NCI-H1930 (cell line): Measurements from ENCODE around the gene HLCS.

ENCODE experiments used
- DNase-seq, 2 experiments: peaks; one replicate each; lab custom pipeline; 2025; lab: John Stamatoyannopoulos, UW

The HLCS gene

GRCh38 chr21:36883532-36884486 lies 82.7 kb downstream of the HLCS start:
- no peak for DNase-seq

DNA sequence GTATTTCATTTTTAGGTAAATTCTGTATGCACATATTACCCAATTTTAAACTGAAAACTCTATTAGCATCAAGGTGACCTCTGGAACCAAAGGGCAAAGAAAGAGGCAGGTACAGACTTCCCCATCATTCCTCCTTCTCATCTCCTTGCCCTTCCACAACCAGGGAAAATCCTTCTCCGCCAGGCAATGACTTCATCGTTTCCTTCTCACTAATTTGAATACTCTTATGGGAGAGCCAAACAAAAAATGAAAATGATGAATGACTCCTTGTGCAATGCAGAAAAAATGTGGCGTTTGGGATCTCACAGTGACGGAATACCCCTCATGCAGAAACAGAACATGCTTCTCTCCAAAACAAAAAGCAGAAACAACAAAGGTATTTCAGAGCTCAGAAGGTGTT lies 83.7 kb downstream of the HLCS start:
- no peak for DNase-seq

- DNase-seq: no peak
Observed at GRCh38 chr21:36881228-36881627, 85.2 kb downstream of the HLCS start.

DNA sequence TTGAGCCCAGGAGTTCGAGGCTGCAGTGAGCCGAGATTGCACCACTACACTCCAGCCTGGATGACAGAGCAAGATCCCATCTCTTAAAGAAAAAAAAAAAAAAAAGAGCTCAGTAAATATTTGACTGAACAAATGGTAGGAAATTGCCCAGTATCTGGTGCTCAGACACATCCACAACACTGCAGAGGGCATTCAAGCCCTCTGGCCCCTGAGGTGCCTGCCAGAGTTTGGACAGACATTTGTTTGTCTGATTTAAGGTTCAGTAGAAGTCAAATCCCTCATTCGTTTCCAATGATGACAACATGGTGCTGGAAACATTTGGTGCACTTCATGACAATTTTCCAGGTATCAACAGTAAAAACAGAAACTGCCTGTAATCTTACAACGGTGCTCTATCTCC lies 86.6 kb downstream of the HLCS start:
- DNase-seq: no peak

GRCh38 chr21:36877741-36878140 lies 88.7 kb downstream of the HLCS start:
- no peak for DNase-seq

- no peak for DNase-seq
Observed at GRCh38 chr21:36874665-36875064, 91.8 kb downstream of the HLCS start.

DNA sequence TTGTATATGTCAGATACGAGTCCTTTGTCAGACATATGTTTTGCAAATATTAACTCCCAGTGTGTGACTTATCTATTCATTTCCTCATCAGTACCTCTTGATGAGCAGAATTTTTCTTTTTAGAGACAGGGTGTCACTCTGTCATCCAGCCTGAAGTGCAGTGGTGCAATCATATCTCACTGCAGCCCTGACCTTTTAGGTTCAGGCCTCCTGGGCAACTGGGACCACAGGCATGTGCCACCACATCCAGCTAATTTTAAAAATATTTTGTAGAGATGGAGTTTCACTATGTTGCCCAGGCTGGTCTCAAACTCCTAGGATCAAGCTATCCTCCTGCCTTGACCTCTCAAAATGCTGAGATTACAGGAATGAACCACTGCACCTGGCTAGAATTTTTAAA lies 93.0 kb downstream of the HLCS start:
- DNase-seq: no peak

- no peak for DNase-seq
Observed at GRCh38 chr21:36867291-36867905, 99.1 kb downstream of the HLCS start.

- DNase-seq: no peak
Observed at GRCh38 chr21:36866419-36866818, 100.0 kb downstream of the HLCS start.

- DNase-seq: no peak
Observed at GRCh38 chr21:36864974-36865373, 101.5 kb downstream of the HLCS start.

GRCh38 chr21:36863260-36863659 lies 103.2 kb downstream of the HLCS start:
- no peak for DNase-seq

- DNase-seq: no peak
Observed at GRCh38 chr21:36861595-36862323, 104.7 kb downstream of the HLCS start.

- no peak for DNase-seq
Observed at GRCh38 chr21:36860736-36861594, 105.5 kb downstream of the HLCS start.

DNA sequence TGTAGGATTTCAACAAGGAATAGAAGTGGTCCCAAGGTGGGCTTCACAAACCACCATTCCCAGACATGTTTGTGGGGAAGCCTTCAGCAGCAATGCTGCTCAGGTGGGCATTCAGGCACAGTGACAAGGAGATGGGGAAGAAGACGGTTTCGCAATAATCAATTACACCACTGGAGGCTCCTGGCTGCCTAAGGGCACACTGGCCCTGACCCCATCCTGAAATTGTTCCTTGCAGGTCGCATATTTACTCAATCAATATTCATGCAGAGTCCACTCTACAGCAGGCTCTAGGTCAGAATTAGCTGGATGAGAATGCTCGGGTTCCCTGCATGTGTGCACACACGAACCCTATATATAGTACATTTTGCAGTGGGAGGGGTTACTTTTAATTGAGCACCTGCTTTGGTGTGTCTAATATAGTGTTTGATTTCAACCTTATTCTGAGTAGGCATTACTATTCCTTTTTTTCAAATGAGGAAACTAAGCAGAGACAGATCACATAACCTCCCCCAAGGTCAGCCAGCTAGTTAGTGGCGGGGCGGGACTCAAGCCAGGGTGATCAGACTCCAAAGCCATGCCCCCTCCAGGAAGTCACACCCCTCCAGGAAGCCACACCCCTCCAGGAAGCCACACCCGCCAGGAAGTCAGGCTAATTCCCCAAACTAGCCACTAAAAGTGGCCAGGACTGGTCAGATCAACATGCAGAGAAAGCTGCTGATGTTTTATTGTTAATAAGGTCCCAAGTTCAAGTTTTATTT lies 106.5 kb downstream of the HLCS start:
- no peak for DNase-seq

- DNase-seq: no peak
Observed at GRCh38 chr21:36858320-36858957, 108.0 kb downstream of the HLCS start.

DNA sequence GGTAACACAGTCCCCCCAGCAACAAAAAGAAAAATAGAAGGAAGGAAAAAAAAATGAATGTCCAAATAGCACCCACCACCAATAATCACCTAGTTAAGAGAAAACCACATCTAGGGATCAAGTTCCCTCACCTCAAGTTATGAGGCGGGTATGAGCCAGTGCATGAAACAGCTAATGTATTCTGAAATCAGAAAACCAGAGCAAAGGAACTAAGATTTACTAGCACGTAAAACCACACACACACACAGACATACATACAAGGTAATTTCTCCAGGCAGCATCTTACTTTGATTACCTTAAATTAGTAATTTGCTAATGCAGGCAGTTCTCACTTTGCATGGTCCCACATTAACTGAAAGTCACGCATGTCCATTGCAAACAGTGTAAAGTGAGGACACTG lies 109.8 kb downstream of the HLCS start:
- DNase-seq: no peak

DNA sequence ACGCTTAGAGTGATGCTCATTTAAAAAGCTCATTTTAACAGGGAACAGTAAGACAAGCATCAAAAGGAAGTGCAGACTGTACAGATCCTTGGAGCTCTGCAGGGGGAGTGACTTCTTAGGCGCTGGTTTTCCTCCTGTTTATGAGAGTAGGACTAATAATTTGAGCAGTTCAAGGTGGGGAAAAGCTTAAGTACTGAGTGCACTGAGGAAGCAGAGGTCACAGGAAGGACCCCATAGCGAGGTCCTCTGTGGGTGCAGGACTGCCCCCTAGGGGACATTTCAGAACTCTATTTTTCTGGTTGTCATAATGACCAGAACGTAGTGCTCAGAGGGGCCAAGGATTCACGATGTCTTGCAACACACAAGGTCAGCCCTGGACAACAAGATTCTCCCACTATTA lies 112.1 kb downstream of the HLCS start:
- peak in 1 of 2 experiments; percentile 11 for DNase-seq

DNA sequence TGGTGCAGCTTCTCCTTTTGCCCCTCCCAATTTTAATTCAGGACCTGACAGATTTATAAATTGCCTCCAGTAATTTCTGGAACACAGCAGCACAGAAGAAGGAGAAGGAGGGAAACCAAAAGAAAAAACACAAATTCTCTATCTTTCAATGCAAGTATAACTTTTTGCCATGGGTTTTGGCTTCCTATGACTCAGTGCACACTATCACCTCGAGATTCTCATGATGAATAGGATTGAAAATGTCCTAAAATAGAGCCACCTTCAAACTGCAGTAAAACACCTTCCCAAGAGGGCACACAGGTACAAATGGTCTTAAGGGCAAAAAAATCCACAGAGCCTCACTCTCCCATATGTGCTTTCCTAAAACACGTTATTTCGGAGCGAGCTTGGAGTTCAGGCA lies 113.6 kb downstream of the HLCS start:
- DNase-seq: no peak

DNA sequence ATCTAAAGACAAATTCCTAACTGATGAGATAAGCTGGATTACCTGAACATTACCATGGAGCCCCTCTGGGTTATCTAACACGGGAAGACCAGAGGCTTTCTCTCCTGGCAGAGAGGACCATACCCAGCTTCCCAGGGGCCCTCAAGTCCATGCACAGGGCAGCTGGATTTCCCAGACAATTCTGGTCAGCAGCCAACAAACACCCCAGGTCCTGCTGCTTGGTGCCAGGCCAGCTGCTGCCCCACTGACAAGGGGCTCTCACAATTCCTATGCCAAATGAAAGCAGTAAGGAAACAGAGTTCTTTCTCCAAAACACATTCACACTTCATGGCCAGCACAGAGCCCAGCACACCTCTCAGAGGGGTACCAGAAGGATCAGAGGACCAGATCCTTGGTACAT lies 114.2 kb downstream of the HLCS start:
- no peak for DNase-seq

- DNase-seq: no peak
Observed at GRCh38 chr21:36851121-36851520, 115.3 kb downstream of the HLCS start.

GRCh38 chr21:36850372-36850771 lies 116.1 kb downstream of the HLCS start:
- no peak for DNase-seq
